Mucosa of descending colon (tissue), 3 donors: ENCODE measurements around the gene ST7. TPM values are rescaled to one million over a fixed set of nuclear protein-coding genes. Genes with fewer than 3 reads are reported as not detected.
"Not testable (repeated sequence)": the region's sequence is repeated elsewhere in the genome, so short reads cannot be mapped to it uniquely, and the experiment has no call there.

Source experiments
- ATAC-seq: fragments of 200-7000 bp; cut with Tn5 transposase; one replicate; pipeline ENCODE4 v1.9.1; 2020; ENCODE audit warnings: mild to moderate bottlenecking, moderate library complexity
- DNase-seq, 3 donors: peaks; one replicate each; pipeline ENCODE4 v3.0.0-alpha.2; 2020
- H3K36me3 ChIP-seq: fragments of 200-600 bp; one replicate; pipeline ENCODE4 v1.8.0; 2021; ENCODE audit warnings: low read depth, mild to moderate bottlenecking
- H3K4me1 ChIP-seq: fragments of 200-600 bp; one replicate; pipeline ENCODE4 v1.8.0; 2021; ENCODE audit warnings: low read depth, mild to moderate bottlenecking
- H3K4me3 ChIP-seq: fragments of 200-600 bp; one replicate; pipeline ENCODE4 v1.8.0; 2021; ENCODE audit warnings: mild to moderate bottlenecking
- H3K9me3 ChIP-seq: fragments of 200-600 bp; one replicate; pipeline ENCODE4 v1.8.0; 2021; ENCODE audit warnings: mild to moderate bottlenecking
- CTCF ChIP-seq: fragments of 200-600 bp; IDR thresholded peaks from one replicate; pipeline ENCODE4 v1.8.0; 2022; ENCODE audit warnings: antibody characterized with exemption, mild to moderate bottlenecking
- intact Hi-C, 2 donors: fragments of 100-400 bp; cut with DNase I in 1 of 2; cut with micrococcal nuclease in 1 of 2; formaldehyde crosslinking; loops; one replicate each; pipeline versions ENCODE4 v1.11.0 to v1.11.1; 2022; cut with DNase I, micrococcal nuclease
- total RNA-seq, 3 donors: library from RNA; stranded (reverse); fragmentation: NEBNext Ultra II Directional in 2 of 3; extraction: Animal tissue kit (Norgen Biotek cat#: 25700) in 2 of 3; gene quantifications; one replicate each; pipeline versions ENCODE4 v1.2.1 to v1.2.4, GENCODE V29; 2021 to 2023
- donor health status: DM: no; HTN: no; CAD: no; lungs with moderate emphysema.
- donor health status: DM: no; HTN: no; CAD: no.
- donor health status: DM: no; HTN: yes; CAD: no.

ST7 gene
- total RNA-seq, 3 donors from 2014 or later, result 10.1 to 22.0 (median 11.3) TPM

GRCh38 chr7:117114272-117114671 lies 161.0 kb downstream of the ST7 start:
- Histone ChIP-seq H3K9me3 (no peaks in the 10 kb centered on the region), H3K36me3 (no peaks in the 10 kb centered on the region), H3K4me3 (no peak overlapping the region), H3K4me1 (no peaks in the 10 kb centered on the region)
- DNase-seq (no peak), ATAC-seq (no peak)
- no peak for TF ChIP-seq CTCF
- intact Hi-C loops, result no loop called here

- TF ChIP-seq CTCF, result no peak
- Histone ChIP-seq H3K4me1 (no peaks in the 10 kb centered on the region), H3K4me3 (no peak overlapping the region), H3K9me3 (no peaks in the 10 kb centered on the region), H3K36me3 (no peaks in the 10 kb centered on the region)
- DNase-seq (no peak), ATAC-seq (no peak)
- intact Hi-C loops, result loop anchor here (5.0 kb wide), 2 partner anchors 129 to 134 kb away; no protein-coding TSS in a partner anchor
Measured at GRCh38 chr7:117116211-117116610, 162.9 kb downstream of the ST7 start.

- H3K4me3 ChIP-seq, result no peak overlapping the region
Measured at GRCh38 chr7:117117172-117117571, 163.9 kb downstream of the ST7 start.

GRCh38 chr7:117118579-117119180 lies 165.4 kb downstream of the ST7 start:
- no peak for DNase-seq
- Histone ChIP-seq H3K36me3 (no peaks in the 10 kb centered on the region), H3K4me3 (no peak overlapping the region), H3K9me3 (no peaks in the 10 kb centered on the region), H3K4me1 (no peaks in the 10 kb centered on the region)
- no peak for TF ChIP-seq CTCF
- no peak for ATAC-seq
- intact Hi-C loops, result loop anchor here (5.0 kb wide), 2 partner anchors 131 to 136 kb away; no protein-coding TSS in a partner anchor

More at GRCh38 chr7:117117172-117117571, 163.9 kb downstream of the ST7 start:
- no peak for TF ChIP-seq CTCF
- DNase-seq (no peak), ATAC-seq (no peak)
- Histone ChIP-seq H3K4me1 (no peaks in the 10 kb centered on the region), H3K9me3 (no peaks in the 10 kb centered on the region), H3K36me3 (no peaks in the 10 kb centered on the region)
- intact Hi-C loops, result loop anchor here (5.0 kb wide), 2 partner anchors 130 to 135 kb away; no protein-coding TSS in a partner anchor

- peak; percentile 53 for TF ChIP-seq CTCF
- Histone ChIP-seq H3K4me1 (peaks cover 2% of the 10 kb centered on the region), H3K9me3 (no peaks in the 10 kb centered on the region), H3K4me3 (no peak overlapping the region), H3K36me3 (no peaks in the 10 kb centered on the region)
- peak in 2 of 3 donors; percentile 77 to 91 for DNase-seq
- ATAC-seq, result peak; percentile 74
- intact Hi-C loops, result loop anchor here (5.0 kb wide), 2 partner anchors 132 to 137 kb away; no protein-coding TSS in a partner anchor
Measured at GRCh38 chr7:117119192-117119924, 166.1 kb downstream of the ST7 start.

- not testable (repeated sequence) for H3K36me3 ChIP-seq, H3K4me1 ChIP-seq, H3K4me3 ChIP-seq, DNase-seq, ATAC-seq, H3K9me3 ChIP-seq
- intact Hi-C loops, result loop anchor here in 1 of 2 donors (10.0 kb wide), 1 partner anchor 196 kb away; no protein-coding TSS in a partner anchor
Measured at GRCh38 chr7:117120321-117120720, 167.0 kb downstream of the ST7 start.

- intact Hi-C loops, result loop anchor here in 1 of 2 donors (10.0 kb wide), 1 partner anchor 197 kb away; no protein-coding TSS in a partner anchor
- H3K4me1 ChIP-seq, H3K9me3 ChIP-seq, H3K36me3 ChIP-seq, H3K4me3 ChIP-seq, ATAC-seq, DNase-seq: not testable (repeated sequence)
Measured at GRCh38 chr7:117122036-117122435, 168.7 kb downstream of the ST7 start.
